Effector memory CD8-positive, alpha-beta T cell (primary cell): Measurements from ENCODE around the gene BNIP3.
A peak's percentile ranks its signal among the peaks of the same experiment; 100 is the strongest.

Experiments
- ATAC-seq: fragments of 150-1000 bp; cut with Tn5 transposase; replicated peaks from 2 replicates; pipeline ENCODE4 v1.10.0; 2021; ENCODE audit warnings: mild to moderate bottlenecking, moderate library complexity
- DNase-seq, 3 experiments: peaks; one replicate each; pipeline ENCODE4 v3.0.0; 2021
- H3K27ac Mint-ChIP-seq, 2 donors: one replicate each; pipeline ENCODE4 v1.8.0; 2022; ENCODE audit warnings: mild to moderate bottlenecking in 2 of 2, mixed read lengths in 2 of 2, moderate library complexity in 2 of 2
- H3K27me3 Mint-ChIP-seq, 2 donors: one replicate each; pipeline ENCODE4 v1.8.0; 2022; ENCODE audit warnings: mixed read lengths in 2 of 2
- H3K36me3 Mint-ChIP-seq: one replicate; pipeline ENCODE4 v1.8.0; 2022; ENCODE audit warnings: mild to moderate bottlenecking, moderate library complexity, mixed read lengths; ENCODE audit not compliant: insufficient read depth
- H3K4me1 Mint-ChIP-seq, 2 donors: one replicate each; pipeline ENCODE4 v1.8.0; 2022; ENCODE audit warnings: low read depth in 2 of 2, mixed read lengths in 2 of 2
- H3K4me3 Mint-ChIP-seq, 2 donors: one replicate each; pipeline ENCODE4 v1.8.0; 2022; ENCODE audit warnings: mild to moderate bottlenecking in 2 of 2, mixed read lengths in 2 of 2, moderate library complexity in 2 of 2
- H3K9me3 Mint-ChIP-seq, 2 donors: one replicate each; pipeline ENCODE4 v1.8.0; 2022; ENCODE audit warnings: mixed read lengths in 2 of 2

Gene BNIP3

GRCh38 chr10:131979821-131980270, 1.9 kb downstream of the BNIP3 start:
- DNase-seq (no peak), ATAC-seq (no peak)
- no peaks in the 10 kb centered on the region for H3K27me3 Mint-ChIP-seq
- H3K4me1 Mint-ChIP-seq, result peaks cover 31 to 46% of the 10 kb centered on the region in 2 donors
- H3K4me3 Mint-ChIP-seq, result peak overlapping the region; percentile 45 to 68
- H3K9me3 Mint-ChIP-seq, result no peaks in the 10 kb centered on the region
- H3K27ac Mint-ChIP-seq, result peak overlapping the region; percentile 49 to 59
- peaks cover 3% of the 10 kb centered on the region for H3K36me3 Mint-ChIP-seq

GRCh38 chr10:131979336-131979735, 2.4 kb downstream of the BNIP3 start:
- Mint-ChIP-seq H3K27ac (peak overlapping the region; percentile 49 to 59), H3K9me3 (no peaks in the 10 kb centered on the region), H3K27me3 (no peaks in the 10 kb centered on the region), H3K4me1 (peaks cover 31 to 48% of the 10 kb centered on the region in 2 donors), H3K36me3 (peaks cover 3% of the 10 kb centered on the region), H3K4me3 (peak overlapping the region; percentile 45 to 52)
- DNase-seq (no peak), ATAC-seq (no peak)

GRCh38 chr10:131978851-131979250, 2.9 kb downstream of the BNIP3 start:
- no peak overlapping the region for H3K4me3 Mint-ChIP-seq
- H3K9me3 Mint-ChIP-seq, result no peaks in the 10 kb centered on the region
- H3K27me3 Mint-ChIP-seq, result no peaks in the 10 kb centered on the region
- DNase-seq (no peak), ATAC-seq (no peak)
- peaks cover 3% of the 10 kb centered on the region for H3K36me3 Mint-ChIP-seq
- H3K27ac Mint-ChIP-seq, result peak overlapping the region; percentile 10 to 49
- H3K4me1 Mint-ChIP-seq, result peaks cover 34 to 52% of the 10 kb centered on the region in 2 donors

- H3K4me3 Mint-ChIP-seq, result no peak overlapping the region
- peak overlapping the region; percentile 10 to 49 for H3K27ac Mint-ChIP-seq
- peaks cover 38 to 57% of the 10 kb centered on the region in 2 donors for H3K4me1 Mint-ChIP-seq
- H3K9me3 Mint-ChIP-seq, result no peaks in the 10 kb centered on the region
- peaks cover 3% of the 10 kb centered on the region for H3K36me3 Mint-ChIP-seq
- no peaks in the 10 kb centered on the region for H3K27me3 Mint-ChIP-seq
- no peak for DNase-seq
- no peak for ATAC-seq
These were observed 3.4 kb downstream of the BNIP3 start for GRCh38 chr10:131978366-131978765.

- peak overlapping the region in 1 of 2 donors; percentile 74 for H3K27ac Mint-ChIP-seq
- H3K27me3 Mint-ChIP-seq, result no peaks in the 10 kb centered on the region
- H3K4me3 Mint-ChIP-seq, result no peak overlapping the region
- DNase-seq (no peak), ATAC-seq (no peak)
- H3K9me3 Mint-ChIP-seq, result no peaks in the 10 kb centered on the region
- H3K4me1 Mint-ChIP-seq, result peaks cover 47 to 66% of the 10 kb centered on the region in 2 donors
- H3K36me3 Mint-ChIP-seq, result peaks cover 3% of the 10 kb centered on the region
These were observed 4.2 kb downstream of the BNIP3 start for GRCh38 chr10:131977323-131978096.

- H3K27me3 Mint-ChIP-seq, result no peaks in the 10 kb centered on the region
- H3K36me3 Mint-ChIP-seq, result peaks cover 11% of the 10 kb centered on the region
- H3K9me3 Mint-ChIP-seq, result no peaks in the 10 kb centered on the region
- DNase-seq (no peak), ATAC-seq (no peak)
- H3K4me1 Mint-ChIP-seq, result peaks cover 46 to 65% of the 10 kb centered on the region in 2 donors
- H3K4me3 Mint-ChIP-seq, result no peak overlapping the region
- peak overlapping the region; percentile 74 to 77 for H3K27ac Mint-ChIP-seq
These were observed 5.9 kb downstream of the BNIP3 start for GRCh38 chr10:131975796-131976195.

GRCh38 chr10:131975003-131975402, 6.7 kb downstream of the BNIP3 start:
- peak overlapping the region; percentile 16 to 77 for H3K27ac Mint-ChIP-seq
- peaks cover 15% of the 10 kb centered on the region for H3K36me3 Mint-ChIP-seq
- DNase-seq, result no peak
- H3K27me3 Mint-ChIP-seq, result no peaks in the 10 kb centered on the region
- no peak overlapping the region for H3K4me3 Mint-ChIP-seq
- H3K9me3 Mint-ChIP-seq, result no peaks in the 10 kb centered on the region
- peaks cover 44 to 64% of the 10 kb centered on the region in 2 donors for H3K4me1 Mint-ChIP-seq
- no peak for ATAC-seq

GRCh38 chr10:131974034-131974817, 7.5 kb downstream of the BNIP3 start:
- Mint-ChIP-seq H3K27me3 (no peaks in the 10 kb centered on the region), H3K27ac (peak overlapping the region; percentile 92 to 93), H3K9me3 (no peaks in the 10 kb centered on the region), H3K36me3 (peaks cover 17% of the 10 kb centered on the region), H3K4me3 (peak overlapping the region; percentile 71 to 88), H3K4me1 (peaks cover 37 to 56% of the 10 kb centered on the region in 2 donors)
- DNase-seq (no peak), ATAC-seq (no peak)

- DNase-seq (no peak), ATAC-seq (peak; percentile 25)
- H3K36me3 Mint-ChIP-seq, result peaks cover 25% of the 10 kb centered on the region
- no peaks in the 10 kb centered on the region for H3K27me3 Mint-ChIP-seq
- H3K9me3 Mint-ChIP-seq, result no peaks in the 10 kb centered on the region
- H3K4me3 Mint-ChIP-seq, result peak overlapping the region; percentile 88
- H3K4me1 Mint-ChIP-seq, result peaks cover 35 to 55% of the 10 kb centered on the region in 2 donors
- peak overlapping the region; percentile 92 to 93 for H3K27ac Mint-ChIP-seq
These were observed 8.4 kb downstream of the BNIP3 start for GRCh38 chr10:131973160-131973951.

- DNase-seq (peak in 2 of 3 experiments; percentile 11 to 16), ATAC-seq (peak; percentile 77)
- Mint-ChIP-seq H3K27me3 (no peaks in the 10 kb centered on the region), H3K4me3 (peak overlapping the region; percentile 88), H3K36me3 (peaks cover 25% of the 10 kb centered on the region), H3K27ac (peak overlapping the region; percentile 92 to 93), H3K9me3 (no peaks in the 10 kb centered on the region), H3K4me1 (peaks cover 33 to 49% of the 10 kb centered on the region in 2 donors)
These were observed 9.2 kb downstream of the BNIP3 start for GRCh38 chr10:131972474-131973071.

- no peak overlapping the region for H3K27ac Mint-ChIP-seq
- DNase-seq, result no peak
- H3K9me3 Mint-ChIP-seq, result no peaks in the 10 kb centered on the region
- H3K36me3 Mint-ChIP-seq, result peaks cover 30% of the 10 kb centered on the region
- no peak for ATAC-seq
- no peaks in the 10 kb centered on the region for H3K27me3 Mint-ChIP-seq
- peaks cover 31 to 44% of the 10 kb centered on the region in 2 donors for H3K4me1 Mint-ChIP-seq
- H3K4me3 Mint-ChIP-seq, result no peak overlapping the region
These were observed 10.1 kb downstream of the BNIP3 start for GRCh38 chr10:131971591-131971990.

- Mint-ChIP-seq H3K27ac (no peak overlapping the region), H3K4me1 (peaks cover 24 to 38% of the 10 kb centered on the region in 2 donors), H3K36me3 (peaks cover 32% of the 10 kb centered on the region), H3K27me3 (no peaks in the 10 kb centered on the region), H3K9me3 (no peaks in the 10 kb centered on the region), H3K4me3 (peak overlapping the region in 1 of 2 donors; percentile 1)
- DNase-seq (no peak), ATAC-seq (no peak)
These were observed 10.8 kb downstream of the BNIP3 start for GRCh38 chr10:131970946-131971345.

- Mint-ChIP-seq H3K27me3 (no peaks in the 10 kb centered on the region), H3K9me3 (no peaks in the 10 kb centered on the region), H3K4me3 (no peak overlapping the region), H3K36me3 (peaks cover 32% of the 10 kb centered on the region), H3K4me1 (peaks cover 26 to 29% of the 10 kb centered on the region in 2 donors), H3K27ac (peak overlapping the region in 1 of 2 donors; percentile 60)
- no peak for ATAC-seq
- DNase-seq, result no peak
These were observed 12.8 kb downstream of the BNIP3 start for GRCh38 chr10:131968949-131969348.
